H1 (cell line): Measurements from ENCODE around the gene INHBB.

Experiments
- BRCA1 ChIP-seq: IDR thresholded peaks from 2 replicates; pipeline ENCODE4 v1.6.1; 2012; ENCODE audit warnings: low read depth, low read length, improper control_type of control experiment
- CHD2 ChIP-seq: IDR thresholded peaks from 2 replicates; pipeline ENCODE4 v1.6.1; 2012; ENCODE audit warnings: low read length, improper control_type of control experiment
- EP300 ChIP-seq, 2 experiments: IDR thresholded peaks; 1 replicate in 1 of 2; 2 replicates in 1 of 2; pipeline ENCODE4 v1.6.1; 2011 to 2012; ENCODE audit warnings: low read depth in 2 of 2, low read length in 2 of 2, mild to moderate bottlenecking in 2 of 2, borderline replicate concordance in 1 of 2, inconsistent platforms in 1 of 2, moderate library complexity in 1 of 2
- JUN ChIP-seq: IDR thresholded peaks from 2 replicates; pipeline ENCODE4 v1.6.1; 2011; ENCODE audit warnings: low read depth, mild to moderate bottlenecking, improper control_type of control experiment, low read length
- POLR2AphosphoS5 ChIP-seq: IDR thresholded peaks from 2 replicates; pipeline ENCODE4 v1.6.1; 2011; ENCODE audit warnings: low read depth, low read length
- SUZ12 ChIP-seq: fragments of 200-600 bp; sonication (generic); IDR thresholded peaks from 2 replicates; pipeline ENCODE4 v1.6.1; 2012; ENCODE audit warnings: mild to moderate bottlenecking, inconsistent platforms, low read length, moderate library complexity, mixed read lengths
- TAF1 ChIP-seq: IDR thresholded peaks from 2 replicates; pipeline ENCODE4 v1.6.1; 2011; ENCODE audit warnings: mild to moderate bottlenecking, low read depth, low read length
- TCF12 ChIP-seq: IDR thresholded peaks from 2 replicates; pipeline ENCODE4 v1.6.1; 2011; ENCODE audit warnings: low read depth, mild to moderate bottlenecking, low read length
- YY1 ChIP-seq: IDR thresholded peaks from 2 replicates; pipeline ENCODE4 v1.6.1; 2011; ENCODE audit warnings: low read depth, mild to moderate bottlenecking, low read length
- TF ChIP-seq, protein P1 (sequence below), 3 experiments: IDR thresholded peaks; 1 replicate in 2 of 3; 2 replicates in 1 of 3; pipeline versions ENCODE4 v1.5.1 to v1.6.1; 2011; ENCODE audit warnings: low read length in 3 of 3, mild to moderate bottlenecking in 3 of 3, inconsistent platforms in 2 of 3, low read depth in 1 of 3, moderate library complexity in 1 of 3; ENCODE audit not compliant: insufficient read depth in 1 of 3; ENCODE audit errors: control extremely low read depth in 1 of 3
- TF ChIP-seq, protein P2 (sequence below): IDR thresholded peaks from 2 replicates; pipeline ENCODE4 v1.6.1; 2011; ENCODE audit warnings: low read length, improper control_type of control experiment

DNA sequence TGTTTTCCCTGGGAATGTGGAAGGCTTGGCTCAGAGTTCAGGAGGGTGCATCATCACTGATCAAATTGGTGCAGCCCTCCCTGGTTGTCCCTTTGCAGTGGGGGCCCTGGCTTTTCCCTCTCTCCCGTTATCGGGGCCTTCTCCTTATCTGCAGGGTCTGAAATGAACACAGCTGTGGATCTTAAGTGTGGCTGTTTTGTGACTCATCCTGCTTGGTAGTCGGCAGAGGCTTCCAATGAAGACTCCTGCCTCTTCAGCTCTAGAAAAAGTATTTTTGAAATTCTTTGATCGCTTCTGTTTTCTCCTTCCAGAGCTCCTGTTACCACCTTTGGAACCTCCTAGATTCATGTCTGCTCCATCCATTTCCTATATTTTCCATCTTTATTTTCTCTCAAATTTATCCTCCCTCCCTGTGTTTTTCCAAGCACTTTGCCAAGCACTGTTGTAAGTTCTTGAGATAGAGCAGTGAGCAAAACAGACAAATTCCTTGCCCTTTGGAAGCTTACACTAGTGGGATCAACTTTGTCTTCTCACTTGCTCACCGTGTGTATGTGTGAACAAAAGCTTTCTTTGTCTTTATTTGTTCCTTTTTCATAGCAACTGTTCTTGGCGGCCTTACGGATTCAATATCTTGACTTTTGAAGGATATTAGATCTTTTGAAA, 47.6 kb upstream of the INHBB start:
- TF ChIP-seq, protein P1, sequence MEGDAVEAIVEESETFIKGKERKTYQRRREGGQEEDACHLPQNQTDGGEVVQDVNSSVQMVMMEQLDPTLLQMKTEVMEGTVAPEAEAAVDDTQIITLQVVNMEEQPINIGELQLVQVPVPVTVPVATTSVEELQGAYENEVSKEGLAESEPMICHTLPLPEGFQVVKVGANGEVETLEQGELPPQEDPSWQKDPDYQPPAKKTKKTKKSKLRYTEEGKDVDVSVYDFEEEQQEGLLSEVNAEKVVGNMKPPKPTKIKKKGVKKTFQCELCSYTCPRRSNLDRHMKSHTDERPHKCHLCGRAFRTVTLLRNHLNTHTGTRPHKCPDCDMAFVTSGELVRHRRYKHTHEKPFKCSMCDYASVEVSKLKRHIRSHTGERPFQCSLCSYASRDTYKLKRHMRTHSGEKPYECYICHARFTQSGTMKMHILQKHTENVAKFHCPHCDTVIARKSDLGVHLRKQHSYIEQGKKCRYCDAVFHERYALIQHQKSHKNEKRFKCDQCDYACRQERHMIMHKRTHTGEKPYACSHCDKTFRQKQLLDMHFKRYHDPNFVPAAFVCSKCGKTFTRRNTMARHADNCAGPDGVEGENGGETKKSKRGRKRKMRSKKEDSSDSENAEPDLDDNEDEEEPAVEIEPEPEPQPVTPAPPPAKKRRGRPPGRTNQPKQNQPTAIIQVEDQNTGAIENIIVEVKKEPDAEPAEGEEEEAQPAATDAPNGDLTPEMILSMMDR (IDR thresholded peaks at IDR 0.05; ENCODE audit: control extremely low read depth in 1 of 3, insufficient read depth in 1 of 3, low read depth in 1 of 3, low read length in 3 of 3), result no peak
- TF ChIP-seq JUN (no peak), TCF12 (no peak), POLR2AphosphoS5 (no peak), CHD2 (no peak), EP300 (IDR thresholded peaks at IDR 0.05; ENCODE audit: borderline replicate concordance in 1 of 2, low read depth in 2 of 2, low read length in 2 of 2) (no peak), YY1 (no peak), BRCA1 (no peak), SUZ12 (no peak), TAF1 (no peak)
- TF ChIP-seq, protein P2, sequence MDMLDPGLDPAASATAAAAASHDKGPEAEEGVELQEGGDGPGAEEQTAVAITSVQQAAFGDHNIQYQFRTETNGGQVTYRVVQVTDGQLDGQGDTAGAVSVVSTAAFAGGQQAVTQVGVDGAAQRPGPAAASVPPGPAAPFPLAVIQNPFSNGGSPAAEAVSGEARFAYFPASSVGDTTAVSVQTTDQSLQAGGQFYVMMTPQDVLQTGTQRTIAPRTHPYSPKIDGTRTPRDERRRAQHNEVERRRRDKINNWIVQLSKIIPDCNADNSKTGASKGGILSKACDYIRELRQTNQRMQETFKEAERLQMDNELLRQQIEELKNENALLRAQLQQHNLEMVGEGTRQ, result no peak
